Stimulated activated CD4-positive, alpha-beta T cell treated with anti-CD3 and anti-CD28 coated beads, Interleukin-15, amount 100 ng/mL, for 48 hours (primary cell): Measurements from ENCODE around the gene TKT.
"Not testable (repeated sequence)": the region's sequence is repeated elsewhere in the genome, so short reads cannot be mapped to it uniquely, and the experiment has no call there.

ENCODE experiments used
- DNase-seq, 2 donors: peaks; one replicate each; pipeline ENCODE4 v3.0.0-alpha.2; 2020; ENCODE audit warnings: low read depth in 2 of 2

Gene TKT

DNA sequence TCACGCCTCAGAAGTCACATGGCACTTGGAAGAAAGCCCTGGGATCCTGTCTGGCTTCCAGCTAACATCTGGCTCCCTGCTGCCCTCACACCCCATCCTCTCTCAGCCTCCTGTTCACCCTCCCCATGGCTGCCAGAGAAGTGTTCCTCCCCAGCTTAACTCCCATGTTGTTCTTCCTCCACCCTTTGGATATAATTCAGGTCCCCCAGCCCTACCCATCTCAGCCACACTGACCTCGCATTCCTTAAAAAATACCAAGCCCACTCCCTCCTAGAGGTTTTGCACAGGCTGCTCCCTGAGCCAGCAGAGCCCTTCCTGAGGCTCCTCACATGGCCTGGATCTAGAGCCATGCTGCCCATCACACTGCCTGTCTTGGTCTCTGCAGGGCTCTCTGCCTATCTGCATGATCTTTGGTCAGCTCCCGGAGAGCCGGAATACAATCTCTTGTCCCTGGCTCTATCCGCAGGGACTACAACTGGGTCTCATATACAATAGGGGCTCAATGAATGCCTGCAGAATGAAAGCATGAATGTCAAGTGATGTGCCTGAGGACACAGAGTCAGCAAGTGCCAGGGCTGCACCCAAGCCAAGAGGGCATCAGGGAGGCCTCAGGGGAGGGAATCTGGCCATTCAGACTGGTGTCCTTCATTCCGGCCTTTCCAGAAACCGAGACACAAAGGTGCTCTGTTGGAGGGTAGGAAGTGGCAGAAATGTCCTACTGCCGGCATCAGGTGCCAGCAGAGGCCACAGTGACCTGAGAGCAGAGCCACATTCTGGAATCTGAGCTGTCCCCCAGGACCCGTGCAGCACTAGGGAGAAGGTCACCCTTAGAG, 3.8 kb upstream of the TKT start:
- no peak for DNase-seq

DNA sequence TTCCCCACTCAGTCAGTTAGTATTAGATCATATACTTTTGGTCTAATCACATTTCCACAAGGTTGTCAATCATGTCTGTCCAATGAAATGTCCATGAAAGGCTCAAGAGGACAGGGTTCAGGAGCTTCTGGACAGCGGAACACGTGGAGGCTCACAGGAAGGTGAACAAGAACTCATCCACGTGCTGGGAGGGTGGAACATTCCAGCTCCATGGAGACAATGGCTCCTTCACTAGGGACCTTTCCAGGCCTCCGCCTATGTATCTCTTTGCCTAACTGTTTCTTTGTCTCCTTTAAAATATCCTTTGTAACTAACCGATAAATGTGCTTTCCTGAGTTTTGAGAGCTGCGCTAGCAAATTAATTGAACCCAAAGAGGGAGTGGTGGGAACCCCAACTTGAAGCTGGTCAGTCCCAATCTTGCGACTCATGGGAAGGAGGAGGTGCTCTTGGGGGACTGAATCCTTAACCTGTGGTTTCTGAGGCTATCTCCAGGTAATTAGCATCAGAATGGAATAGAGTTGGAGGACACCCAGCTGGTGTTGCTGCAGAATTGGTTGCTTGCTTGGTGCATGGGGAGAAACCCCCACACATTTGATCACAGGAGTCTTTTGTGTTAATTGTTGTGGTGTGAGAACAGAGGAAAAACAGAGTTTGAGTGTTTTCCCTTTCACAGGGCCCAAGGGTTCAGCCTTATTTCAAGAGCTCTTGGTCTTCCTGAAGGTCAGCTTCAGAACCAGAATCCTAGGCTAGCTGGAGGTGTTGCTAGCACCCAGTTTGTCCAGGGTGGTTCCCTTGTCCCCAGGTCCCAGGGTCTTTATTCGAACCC, 3.0 kb upstream of the TKT start:
- no peak for DNase-seq

DNA sequence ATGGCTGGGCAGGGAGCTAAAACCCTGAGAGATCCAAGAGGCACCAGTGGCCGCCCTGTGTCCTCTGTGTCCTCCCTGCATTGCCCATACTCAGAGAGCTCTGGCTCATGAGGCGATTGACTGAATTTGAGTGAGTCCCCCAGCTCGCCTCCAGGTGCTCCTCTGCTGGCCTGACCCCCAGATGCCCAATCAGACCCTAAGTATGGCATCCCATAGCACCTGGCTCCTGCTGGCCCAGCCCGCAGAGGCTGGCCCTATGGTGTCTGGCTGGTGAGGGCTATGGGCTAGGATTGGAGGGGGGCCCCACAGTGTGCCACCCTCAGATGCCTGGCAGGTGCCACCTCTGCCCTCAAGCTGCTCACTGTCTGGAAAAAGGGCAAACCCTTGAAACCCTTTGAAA, 1.6 kb upstream of the TKT start:
- DNase-seq, result no peak

DNA sequence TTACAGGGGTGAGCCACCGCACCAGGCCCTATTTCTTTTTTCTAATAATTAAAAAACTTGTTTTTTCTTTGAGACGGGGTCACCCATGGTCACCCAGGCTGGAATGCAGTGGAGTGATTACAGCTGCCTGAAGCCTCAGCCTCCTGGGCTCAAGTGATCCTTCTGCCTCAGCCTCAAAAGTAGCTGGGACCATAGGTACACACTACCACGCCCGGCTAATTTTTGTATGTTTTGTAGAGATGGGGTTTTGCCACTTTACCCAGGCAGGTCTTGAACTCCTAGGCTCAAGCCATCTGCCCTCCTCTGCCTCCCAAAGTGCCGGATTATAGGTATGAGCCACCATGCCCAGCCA, 858 bp upstream of the TKT start:
- DNase-seq, result no peak

- DNase-seq, result peak in 1 of 2 donors; percentile 25
Measured at GRCh38 chr3:53255423-53255774, 423 bp downstream of the TKT start.

DNA sequence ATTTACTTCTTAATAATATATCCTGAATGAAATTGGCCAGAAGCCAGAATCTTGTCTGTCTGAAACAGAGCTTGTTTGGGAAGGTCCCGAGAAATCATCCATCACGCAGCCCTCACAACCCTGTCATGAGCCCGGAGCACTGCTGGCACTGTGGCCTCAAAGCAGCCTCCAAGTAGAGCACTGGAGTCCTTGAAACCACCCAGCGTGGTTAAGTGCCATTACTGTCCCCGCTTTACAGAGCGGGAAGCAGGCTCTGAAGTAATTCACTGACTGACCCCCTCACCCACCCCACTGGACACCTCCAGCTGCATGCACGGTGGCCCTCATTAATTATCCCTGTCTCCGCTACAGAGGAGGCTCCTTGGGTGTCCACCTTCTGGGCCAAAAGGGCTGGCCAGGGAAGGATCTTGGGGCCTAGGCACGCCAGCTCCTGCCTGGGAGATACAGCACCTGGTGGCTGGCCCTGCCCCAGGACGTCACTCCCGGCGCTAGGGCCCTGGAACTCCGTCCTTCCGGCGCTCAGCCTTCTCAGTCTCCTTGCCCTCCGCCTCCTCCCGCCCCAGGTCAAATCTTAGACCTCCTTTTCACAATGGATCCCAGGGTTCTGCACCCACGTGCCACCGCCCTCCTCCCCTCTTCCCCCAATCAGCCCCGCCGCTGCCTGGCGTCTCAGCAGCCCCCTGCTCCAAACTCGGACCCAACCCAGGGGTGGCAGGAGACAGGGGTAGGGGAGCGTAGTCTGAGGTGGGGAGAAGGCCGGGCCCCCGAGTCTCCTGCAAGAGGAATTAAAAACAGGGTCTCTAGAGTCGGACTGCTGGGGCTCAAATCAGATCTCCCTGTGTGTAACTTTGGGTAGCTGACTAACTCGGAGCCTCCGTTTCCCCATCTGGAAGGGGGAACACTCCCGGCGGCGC, 1.1 kb downstream of the TKT start:
- peak; percentile 40 to 49 for DNase-seq

- DNase-seq, result no peak
Measured at GRCh38 chr3:53253707-53254508, 1.9 kb downstream of the TKT start.

GRCh38 chr3:53252947-53253322, 2.9 kb downstream of the TKT start:
- not testable (repeated sequence) for DNase-seq

DNA sequence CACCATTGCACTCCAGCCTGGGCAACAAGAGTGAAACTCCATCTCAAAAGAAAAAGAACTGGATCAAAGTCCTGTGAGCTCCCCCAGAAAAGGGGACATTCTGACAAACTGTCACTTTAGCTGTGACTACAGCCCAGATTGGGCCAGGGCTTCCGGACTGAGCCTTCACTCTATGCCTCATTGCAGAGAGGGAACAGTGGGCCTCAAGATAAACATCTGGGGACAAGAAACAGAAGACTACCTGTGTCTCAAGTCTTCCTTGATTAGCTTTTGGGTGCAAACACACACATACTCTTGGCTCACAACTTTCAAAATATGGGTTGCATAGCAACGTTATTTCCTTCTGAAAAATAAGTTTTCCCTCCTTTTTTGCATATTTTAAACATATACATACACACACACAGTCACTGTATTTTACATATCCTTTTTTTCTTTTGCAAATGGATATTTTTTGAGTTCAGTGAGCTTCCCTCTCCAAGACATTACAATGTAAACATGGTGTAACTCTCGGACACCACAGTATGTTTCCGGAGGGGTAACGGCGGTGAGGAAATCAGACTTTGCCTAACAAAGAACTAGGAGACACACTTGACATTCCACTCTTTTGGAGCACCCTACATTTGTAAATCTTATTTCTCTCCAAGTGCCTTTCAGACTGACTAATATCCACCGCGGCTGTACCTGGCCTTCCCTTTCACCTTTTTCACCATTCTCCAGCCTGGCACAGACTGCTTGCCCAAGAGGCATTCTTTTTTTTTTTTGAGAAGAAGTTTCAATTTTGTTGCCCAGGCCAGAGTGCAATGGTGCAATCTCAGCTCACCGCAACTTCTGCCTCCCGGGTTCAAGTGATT, 3.5 kb downstream of the TKT start:
- no peak for DNase-seq

GRCh38 chr3:53250881-53251605, 4.8 kb downstream of the TKT start:
- DNase-seq, result no peak

GRCh38 chr3:53250453-53250852, 5.4 kb downstream of the TKT start:
- DNase-seq, result no peak

GRCh38 chr3:53248161-53248560, 7.7 kb downstream of the TKT start:
- DNase-seq, result no peak

DNA sequence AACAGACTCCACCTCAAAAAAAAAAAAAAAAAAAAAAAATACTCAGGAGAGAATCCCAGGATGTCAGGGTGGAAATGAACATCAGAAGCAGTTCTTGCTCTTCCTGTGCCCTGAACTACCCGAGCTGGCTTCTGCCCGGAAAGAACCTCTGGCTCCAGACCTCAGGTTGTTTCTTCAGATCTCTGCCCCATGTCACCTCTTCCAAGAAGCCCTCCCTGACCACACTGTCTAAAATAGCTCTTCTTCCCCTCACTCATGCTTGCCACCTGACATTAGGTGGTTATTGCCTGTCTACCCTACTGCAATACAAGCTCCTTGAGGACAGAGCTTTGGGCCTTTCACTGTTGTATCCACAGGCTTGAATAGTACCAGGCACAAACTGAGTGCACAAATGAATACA, 8.2 kb downstream of the TKT start:
- DNase-seq, result no peak

- no peak for DNase-seq
Measured at GRCh38 chr3:53244271-53244670, 11.6 kb downstream of the TKT start.

- no peak for DNase-seq
Measured at GRCh38 chr3:53243785-53244184, 12.0 kb downstream of the TKT start.

DNA sequence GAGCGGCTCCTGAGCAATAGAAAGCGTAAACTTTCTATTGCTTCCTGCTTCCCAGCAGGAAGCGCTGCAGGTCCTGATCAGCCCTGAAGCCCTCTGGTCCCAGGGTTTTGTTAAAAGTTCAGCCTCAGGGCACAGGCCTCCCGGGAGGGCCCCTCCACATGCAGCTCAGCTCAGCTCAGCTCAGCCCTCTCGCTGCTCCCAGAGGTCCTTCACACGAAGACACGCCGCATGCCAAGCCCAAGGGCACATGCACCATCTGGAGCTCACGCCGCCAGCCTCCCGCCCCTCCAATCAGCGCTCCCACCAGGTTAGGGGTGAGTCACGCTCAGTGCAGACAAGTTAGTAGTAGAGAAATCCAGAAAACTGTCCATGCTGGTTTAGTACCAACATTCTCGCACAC, 12.7 kb downstream of the TKT start:
- no peak for DNase-seq

GRCh38 chr3:53242642-53243041, 13.2 kb downstream of the TKT start:
- DNase-seq, result no peak

GRCh38 chr3:53242155-53242554, 13.7 kb downstream of the TKT start:
- no peak for DNase-seq
